HL-60/S4 treated with retinoic acid at 250 ng/mL for 4 days and 3 days (cell line): ENCODE measurements around the gene ABHD17A.
"Not testable (repeated sequence)": the region's sequence is repeated elsewhere in the genome, so short reads cannot be mapped to it uniquely, and the experiment has no call there.

Experiments
- in situ Hi-C: fragments of 300-500 bp; cut with MboI; formaldehyde crosslinking; loops from 2 replicates; pipeline ENCODE4 v1.7.0; 2022; ENCODE audit warnings: low sequenced_read_pairs

The ABHD17A gene

DNA sequence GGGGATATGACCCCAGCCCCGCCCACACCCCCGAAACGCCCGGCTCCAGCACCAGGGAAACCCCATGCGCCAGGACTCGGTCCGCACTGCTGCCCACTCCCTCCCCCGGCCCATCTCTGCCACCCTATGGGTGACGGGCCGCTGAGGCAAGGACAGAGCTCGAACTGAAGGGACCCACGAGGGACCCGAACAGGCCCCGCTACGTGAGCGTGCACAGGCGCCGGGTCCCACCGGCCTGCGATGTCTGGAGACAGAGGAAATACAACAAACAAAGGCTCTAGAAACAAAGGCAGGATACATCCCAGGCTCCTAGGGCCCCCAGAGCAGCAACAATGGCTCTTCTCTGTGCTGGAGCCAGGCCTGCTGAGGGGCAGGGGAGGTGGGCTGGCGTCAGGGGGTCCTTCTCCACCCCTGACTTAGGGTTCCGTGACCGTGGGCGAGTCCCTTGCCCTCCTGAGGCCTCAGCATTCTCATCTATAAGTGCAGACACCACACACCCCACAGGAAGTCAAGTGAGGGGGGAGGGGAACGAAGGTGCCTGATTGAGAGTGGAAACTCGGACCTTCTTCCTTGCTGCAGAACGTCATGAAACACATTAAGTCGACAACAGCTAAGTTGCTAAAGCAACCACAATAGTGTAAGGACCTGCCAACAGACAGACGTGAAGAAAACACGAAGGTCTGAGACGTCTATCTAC is 3.1 kb downstream of the ABHD17A start:
- in situ Hi-C loops: no loop called here

DNA sequence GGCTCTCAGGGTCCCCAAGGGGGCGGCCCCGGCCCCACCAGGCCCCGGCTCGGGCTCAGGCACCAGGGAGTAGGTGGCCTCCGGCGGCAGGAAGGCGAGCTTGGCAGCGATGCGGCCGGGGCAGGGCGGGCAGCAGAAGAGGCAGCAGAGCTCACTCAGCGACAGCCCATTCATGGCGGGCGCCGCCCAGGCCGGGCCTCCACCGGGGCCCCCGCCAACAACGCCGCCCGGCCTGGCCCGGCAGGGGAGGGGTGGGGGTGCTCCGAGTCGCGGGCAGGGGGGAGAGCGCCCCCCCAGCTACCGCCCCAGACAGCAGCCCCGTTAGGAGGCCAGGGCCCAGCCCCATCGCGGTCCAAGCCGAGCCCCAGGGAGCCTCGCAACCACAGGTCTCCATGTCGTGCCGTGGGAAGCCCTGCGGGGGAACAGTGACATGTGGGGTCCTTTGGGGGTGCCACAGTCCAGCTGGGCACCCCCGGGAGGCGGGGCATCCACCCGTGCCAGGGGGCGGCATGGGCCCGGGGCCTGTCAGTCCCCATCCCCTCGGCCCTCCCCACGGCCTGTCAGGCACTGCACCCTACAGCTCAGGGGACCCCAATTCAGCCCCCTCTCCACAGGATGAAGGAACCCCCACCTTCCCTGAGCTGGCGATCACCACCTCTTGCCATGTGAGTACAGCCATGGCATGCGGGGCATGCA is 3.8 kb downstream of the ABHD17A start:
- in situ Hi-C loops: not testable (repeated sequence)

DNA sequence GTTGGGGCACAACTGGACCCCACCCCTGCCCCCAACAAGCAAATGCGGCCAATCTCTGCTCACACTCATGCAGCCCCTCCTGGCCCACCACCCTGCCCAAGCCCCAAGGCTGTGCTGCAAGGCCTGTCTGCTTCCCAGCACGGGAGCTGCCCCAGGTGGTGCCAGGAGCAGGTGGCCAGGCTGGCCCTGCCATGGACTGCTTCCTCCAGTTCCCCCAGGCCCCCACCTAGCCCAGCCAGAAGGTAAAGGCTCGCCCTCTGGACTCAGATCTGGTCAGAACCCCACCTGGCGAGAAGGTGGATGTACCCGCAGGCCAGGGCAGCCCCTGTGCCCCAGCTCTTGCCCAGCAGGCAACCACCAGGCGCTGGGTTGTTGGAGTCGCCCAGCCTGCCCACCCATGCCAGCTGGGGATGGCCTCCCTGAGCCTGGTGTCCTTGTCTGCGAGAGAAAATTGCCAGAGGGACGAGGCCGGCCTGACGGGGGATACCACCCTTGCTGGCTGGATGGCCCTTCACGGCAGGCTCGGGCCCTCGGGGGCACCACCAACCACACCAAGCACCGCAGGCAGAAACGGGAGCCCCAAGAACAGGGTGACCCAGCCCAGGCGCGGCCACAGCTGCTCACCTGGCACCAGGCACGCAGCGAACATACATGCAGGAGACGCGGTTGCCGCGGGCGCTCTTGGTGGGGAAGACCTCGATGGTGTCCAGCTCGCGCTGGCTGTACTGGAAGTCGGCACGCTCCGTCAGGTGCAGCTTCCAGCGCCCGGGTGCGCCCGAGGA is 4.5 kb downstream of the ABHD17A start:
- in situ Hi-C loops: no loop called here

DNA sequence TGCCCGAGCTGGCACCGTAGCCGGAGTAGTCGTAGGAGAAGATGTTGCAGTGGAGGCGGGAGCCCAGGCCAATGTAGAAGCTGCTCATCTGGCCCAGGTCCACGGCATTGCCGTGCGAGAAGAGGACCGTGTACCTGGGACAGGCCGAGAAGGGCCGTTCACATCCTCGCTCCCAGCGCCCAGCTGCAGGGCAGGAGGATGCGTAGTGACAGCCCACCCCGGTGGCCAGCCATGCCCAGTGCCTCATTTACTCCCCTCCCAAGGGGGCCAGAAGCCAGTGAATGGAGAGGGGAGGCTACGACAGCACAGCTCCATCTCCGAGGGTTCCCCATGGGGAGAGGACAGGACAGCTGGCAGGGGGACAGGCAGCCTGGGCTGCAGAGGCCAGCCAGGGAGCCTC is 5.3 kb downstream of the ABHD17A start:
- in situ Hi-C loops: not testable (repeated sequence)

DNA sequence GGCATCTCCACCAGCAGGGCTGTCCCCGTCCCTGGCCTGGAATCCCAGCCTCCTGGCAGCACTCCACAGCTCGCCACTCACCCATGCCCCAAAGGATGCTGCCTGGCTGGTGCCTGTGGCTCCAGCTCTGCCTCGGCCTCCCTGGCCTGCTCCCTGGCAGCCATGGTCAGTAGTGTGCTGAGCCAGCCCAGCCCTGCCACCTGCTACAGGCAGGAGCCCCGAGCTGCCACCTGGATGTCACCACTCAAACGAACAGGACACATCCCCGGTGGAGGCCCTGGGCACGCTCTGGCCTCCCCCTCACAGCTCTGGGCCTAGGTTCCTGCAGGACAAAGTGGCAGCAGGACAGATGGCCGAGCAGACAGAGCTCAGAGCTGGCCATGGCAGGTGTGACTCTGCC is 6.7 kb downstream of the ABHD17A start:
- in situ Hi-C loops: not testable (repeated sequence)

DNA sequence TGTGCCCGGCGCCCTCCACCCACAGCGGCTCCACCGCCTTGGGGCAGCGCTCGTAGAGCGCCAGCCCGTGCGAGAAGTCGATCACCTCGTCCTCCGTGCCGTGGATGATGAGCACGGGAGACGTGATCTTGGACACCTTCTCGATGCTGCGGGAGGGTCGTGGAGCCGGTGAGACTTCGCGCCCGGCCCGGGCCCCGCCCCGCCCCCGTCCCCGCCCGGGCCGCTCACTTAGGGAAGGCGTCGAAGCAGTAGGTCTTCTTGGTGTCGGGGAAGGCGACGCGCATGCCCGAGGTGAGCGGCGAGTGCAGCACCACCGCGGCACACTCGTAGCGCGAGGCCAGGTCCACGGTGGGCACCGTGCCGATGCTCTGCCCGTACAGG is 8.0 kb downstream of the ABHD17A start:
- in situ Hi-C loops: not testable (repeated sequence)

DNA sequence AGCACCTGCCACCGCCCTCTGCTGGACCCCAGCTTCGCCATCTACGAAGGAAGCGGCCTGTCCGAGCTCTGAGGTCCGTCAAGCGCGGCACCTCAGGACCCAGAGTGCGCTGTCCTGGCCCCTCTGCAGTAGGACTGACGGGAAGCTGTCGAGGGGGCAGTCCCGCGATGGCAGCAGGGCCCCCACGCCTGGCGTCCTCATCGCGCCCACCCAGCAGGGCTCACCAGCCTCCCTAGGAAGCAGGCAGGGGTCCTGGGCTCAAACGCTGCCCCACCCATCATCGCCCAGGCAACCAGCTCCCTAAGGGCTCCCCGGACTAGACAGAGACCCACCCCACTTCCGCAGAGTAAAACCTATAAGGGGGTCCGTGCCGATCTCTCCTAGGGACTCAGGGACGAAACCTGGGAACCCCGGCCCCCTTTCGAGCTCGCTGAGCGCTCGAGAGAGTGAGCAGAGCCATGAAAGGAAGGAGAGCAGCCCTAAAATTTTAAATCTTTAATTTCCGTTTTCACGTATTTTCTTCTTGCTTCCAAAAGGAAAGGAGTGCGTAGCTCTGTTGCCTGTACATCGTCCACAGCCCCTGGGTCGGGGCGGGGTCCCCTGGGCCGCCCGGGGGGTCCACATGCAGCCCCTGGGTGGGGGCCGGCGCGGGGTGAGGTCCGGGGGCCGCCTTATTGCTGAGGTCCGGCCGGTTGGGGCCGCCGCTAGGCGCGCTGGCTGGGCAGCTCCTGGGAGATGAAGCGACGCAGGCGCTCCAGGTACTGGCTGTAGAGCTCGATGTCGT is 8.6 kb downstream of the ABHD17A start:
- in situ Hi-C loops: not testable (repeated sequence)

DNA sequence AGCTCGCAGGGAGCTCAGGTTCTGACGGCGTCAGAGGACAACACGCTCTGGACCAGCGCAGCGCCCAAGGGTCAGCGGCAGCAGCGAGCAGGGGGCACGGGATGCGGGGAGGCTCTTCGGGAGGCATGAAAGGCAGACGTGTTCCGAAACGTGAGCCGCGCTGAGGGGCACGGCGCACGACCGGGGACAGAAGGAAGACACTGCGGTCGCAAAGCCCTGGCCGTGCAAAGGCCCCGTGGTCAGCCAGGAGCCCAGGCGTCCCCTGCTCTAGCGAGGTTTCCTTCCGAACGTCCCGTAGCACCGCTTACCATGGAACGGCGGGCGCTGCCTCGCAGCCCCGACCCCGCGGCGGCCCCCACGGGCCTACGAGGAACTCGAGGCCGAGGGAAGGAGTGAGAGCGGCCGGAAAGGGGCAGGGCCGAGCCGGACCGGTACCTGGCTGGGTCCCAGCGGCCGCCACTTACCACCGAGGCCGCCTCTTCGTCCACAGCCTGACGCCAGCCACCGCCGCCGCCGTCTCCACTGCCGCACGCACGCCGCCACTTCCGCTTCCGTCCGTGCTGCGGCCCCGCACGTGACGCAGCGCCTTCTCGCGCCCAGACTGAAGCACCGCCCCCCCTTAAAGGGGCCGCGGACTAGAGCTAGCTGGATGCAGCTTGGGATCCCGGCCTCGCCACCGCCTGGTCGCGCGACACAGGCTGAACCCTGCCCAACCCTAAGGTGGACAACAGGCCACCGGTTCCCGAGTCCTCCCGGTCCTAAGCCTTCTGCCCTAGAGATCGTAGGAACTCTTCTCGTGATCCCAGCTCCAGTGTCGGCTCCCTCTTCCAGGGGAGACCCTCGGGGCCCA is 9.4 kb downstream of the ABHD17A start:
- in situ Hi-C loops: no loop called here

DNA sequence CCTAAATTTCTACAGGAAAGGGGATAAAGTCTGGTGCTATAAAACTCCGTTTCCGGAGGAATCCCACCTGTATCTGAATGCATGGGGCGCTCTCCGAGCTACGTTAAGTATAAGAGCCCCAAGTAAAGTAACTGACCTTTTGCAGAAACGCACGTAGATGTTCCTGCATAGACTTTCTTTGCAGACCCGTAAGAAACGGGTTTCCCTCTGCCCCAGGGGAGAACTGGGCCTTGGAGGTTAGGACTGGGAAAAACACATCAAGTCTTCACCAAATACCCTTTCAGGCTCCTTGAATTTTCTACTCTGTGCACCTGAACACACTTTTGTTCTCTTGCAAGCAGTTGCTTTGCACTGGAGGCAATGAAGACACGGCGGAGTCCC is 10.0 kb downstream of the ABHD17A start:
- in situ Hi-C loops: not testable (repeated sequence)

DNA sequence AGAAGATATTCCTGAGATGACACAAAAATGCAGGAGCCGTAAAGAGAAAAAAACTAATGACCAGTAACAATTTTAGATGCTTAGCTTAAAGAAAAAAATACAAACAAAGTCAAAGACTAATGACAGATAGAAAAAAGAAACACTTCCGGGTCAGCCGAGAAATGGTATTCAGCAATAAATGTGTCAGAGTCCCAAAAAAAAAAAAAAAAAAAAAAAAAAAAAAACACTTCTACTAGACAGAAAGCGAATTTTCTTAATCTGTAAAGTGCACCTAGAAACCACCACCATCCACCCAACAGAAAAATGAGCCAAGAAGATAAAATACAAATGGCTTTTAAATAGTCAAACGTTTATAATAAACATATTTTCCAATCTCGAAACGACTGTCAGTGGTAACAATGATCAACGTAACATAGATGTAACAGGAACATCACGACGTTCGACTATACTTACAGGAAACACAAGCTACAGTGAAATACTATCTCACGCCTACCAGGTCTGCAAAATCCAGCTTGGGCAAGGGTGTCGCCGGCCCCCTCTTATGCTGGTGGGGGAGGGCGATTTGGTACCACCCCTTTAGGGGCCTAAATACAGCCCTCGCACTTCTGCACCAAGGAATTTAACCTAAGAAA is 10.6 kb downstream of the ABHD17A start:
- in situ Hi-C loops: no loop called here

DNA sequence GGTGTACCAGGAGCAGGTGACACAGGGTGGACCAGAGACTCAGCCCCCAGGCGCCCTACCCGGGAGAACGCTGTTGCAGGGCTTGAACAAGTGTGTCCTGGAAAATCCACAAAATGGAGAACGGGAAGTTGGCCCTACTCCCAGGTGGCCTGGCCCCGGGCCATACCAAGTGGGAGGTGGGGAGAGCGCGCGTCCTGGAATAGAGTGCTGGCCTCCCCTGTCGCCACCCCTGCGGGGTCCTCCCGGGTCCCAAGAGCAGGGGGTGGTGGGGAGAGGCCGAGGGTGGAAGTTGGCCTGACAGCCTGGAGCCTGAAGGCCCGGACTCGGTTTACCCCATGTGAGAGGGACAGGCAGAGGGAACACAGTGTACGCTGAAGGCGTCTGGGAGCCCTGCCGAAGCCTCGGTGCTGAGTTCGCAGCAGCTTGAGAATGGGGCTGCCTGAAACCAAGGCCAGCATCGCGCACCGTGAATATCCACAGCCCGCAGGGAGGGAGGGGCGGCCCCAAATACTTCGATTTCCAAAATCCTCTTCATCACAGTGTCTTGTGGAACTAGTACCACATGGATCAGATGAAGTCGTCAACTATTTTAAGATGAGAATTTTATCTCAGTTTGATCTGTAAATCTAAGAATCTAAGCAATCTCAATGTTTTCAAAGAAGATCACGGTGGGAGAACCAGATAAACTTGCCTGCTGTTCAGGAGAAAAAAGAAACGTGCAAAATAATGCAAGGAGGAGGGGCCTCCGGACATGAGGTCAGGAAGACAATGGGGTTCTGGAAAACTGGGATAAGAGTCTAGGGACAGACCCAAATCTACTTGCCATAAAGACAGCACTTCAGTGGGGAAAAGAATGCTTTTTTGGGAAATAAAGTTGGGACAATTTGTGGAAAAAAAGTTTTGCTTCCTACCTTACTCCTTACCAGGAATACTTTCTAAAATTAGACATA is 11.5 kb downstream of the ABHD17A start:
- in situ Hi-C loops: no loop called here

DNA sequence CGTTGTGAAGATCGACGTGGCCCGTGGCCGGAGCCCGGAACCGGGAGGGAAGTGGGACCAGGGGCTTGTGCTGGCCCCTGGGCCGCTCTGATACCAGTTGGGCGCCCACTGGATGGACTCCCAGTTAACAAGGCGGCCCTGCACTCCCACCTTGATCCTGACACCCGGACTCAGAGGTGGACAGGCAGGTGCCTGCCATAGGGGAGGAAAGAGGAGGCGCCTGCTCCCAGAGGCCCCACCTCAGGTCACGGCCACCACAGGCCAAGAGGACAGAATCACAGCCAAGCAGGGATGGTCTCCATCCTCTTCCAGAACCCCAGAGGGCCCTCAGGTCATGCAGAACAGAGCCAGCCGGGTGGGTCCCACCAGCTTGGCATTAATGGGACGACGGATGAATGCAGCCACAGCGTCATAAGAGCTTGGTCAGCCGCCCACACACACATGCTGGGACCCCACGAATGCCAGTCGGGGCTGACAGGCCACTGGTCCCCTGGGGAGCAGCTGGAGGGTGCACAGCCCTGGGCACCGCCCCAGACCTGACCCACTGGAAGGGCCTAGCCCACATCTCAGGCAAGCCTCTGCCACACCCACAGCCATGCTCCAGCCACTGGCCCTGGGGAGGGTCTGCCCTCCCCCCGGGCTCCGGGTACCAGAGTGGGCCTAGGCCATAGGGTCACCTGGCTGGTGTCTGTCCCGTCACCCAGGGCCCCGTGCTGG is 12.3 kb downstream of the ABHD17A start:
- in situ Hi-C loops: no loop called here

DNA sequence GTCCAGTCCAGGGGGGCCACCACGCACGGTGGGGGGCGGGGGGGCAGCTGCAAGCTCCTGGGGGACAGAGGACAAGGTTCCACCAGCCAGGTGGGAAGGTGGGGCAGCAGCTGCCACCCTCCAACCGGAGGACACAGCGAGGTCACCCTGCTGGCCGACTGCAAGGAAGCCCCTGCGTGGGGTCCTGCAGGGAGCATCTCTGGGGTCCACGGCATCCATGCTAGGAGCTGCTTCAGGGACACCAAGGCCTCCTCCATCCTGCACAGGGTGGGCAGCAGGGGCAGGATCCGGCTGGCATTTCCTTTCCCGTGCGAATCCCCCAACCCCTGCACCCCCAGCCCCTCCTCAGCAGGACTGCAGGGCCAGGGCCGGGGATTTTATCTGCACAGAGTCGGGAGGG is 13.7 kb downstream of the ABHD17A start:
- in situ Hi-C loops: no loop called here

DNA sequence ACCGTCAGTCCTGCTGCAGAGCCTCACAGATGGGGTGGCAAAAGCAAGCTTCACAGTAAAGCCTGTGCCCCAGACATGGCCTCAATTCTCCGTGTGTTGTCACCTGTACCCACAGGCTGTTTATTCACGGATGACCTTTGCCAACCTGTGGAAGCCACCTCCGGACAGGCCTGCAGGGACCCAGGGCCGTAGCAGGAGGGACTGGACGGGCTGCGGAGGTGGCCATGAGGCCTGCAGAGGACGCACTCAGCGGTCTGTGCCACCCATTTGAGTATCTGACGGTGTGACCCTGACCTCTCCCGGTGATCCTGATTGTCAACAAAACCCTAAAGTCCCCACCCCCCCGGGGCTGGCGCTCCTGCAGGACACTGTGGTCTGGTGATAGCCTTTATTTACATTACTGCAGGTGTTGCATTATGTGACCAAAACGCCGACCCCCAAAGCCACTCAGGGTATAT is 14.1 kb downstream of the ABHD17A start:
- in situ Hi-C loops: no loop called here

DNA sequence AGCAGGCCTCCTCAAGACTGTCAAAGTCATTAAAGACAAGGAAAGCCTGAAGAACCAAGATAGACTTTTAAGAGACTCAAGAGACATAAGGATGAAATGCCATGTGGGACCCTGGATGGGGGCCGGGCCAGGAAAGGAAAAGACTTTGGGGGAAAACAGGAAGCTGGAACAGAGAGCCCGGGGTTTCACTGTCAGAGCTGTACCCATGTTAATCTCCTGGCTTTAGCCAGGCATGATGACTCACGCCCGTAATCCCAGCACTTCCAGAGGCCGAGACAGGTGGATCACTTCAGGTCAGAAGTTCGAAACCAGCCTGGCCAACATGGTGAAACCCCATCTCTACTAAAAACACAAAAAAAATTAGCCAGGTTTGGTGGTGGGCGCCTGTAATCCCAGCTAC is 16.3 kb downstream of the ABHD17A start:
- in situ Hi-C loops: no loop called here

DNA sequence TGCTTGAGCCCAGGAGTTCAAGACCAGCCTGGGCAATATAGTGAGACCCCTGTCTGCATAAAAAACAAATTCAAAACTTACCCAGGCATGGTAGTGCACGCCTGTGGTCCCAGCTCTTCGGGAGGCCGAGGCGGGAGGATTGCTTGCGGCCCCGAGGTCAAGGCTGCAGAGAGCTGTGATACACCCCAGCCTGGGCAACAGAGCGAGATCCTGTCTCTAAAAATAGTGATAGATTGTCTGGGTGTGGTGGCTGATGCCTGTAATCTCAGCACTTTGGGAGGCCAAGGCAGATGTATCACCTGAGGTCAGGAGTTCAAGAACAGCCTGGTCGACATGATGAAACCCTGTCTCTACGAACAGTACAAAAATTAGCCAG is 18.0 kb downstream of the ABHD17A start:
- in situ Hi-C loops: no loop called here

DNA sequence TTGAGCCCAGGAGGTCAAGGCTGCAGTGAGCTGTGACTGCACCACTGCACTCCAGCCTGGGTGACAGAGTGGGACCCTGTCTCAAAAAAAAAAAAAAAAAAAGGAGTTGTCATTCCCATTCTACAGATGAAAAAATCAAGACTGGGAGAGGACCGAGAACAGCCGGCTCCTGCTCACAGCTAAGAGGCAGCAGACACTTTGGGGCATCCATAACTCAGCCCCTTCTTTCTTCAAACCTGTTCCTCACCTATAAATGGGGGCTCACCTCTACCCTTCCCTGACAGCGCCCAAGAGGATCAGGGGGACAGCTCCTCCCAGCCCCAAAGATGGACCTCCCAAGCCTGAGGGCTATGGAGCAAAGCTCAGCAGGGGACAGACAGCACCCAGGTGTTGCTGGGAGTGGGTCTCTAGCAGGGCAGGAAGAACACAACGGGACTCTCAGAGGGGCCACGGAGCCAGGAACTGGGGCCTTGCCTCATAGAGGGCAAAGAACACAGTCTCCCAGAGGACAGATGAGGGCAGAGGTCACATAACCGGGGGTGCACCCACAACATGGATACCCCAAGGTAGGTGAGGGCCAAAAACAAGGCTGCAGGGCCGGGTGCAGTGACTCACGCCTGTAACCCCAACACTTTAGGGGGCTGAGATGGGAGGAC is 18.5 kb downstream of the ABHD17A start:
- in situ Hi-C loops: no loop called here
